ENCODE measurements around the gene FLNB.

Gene FLNB

DNA sequence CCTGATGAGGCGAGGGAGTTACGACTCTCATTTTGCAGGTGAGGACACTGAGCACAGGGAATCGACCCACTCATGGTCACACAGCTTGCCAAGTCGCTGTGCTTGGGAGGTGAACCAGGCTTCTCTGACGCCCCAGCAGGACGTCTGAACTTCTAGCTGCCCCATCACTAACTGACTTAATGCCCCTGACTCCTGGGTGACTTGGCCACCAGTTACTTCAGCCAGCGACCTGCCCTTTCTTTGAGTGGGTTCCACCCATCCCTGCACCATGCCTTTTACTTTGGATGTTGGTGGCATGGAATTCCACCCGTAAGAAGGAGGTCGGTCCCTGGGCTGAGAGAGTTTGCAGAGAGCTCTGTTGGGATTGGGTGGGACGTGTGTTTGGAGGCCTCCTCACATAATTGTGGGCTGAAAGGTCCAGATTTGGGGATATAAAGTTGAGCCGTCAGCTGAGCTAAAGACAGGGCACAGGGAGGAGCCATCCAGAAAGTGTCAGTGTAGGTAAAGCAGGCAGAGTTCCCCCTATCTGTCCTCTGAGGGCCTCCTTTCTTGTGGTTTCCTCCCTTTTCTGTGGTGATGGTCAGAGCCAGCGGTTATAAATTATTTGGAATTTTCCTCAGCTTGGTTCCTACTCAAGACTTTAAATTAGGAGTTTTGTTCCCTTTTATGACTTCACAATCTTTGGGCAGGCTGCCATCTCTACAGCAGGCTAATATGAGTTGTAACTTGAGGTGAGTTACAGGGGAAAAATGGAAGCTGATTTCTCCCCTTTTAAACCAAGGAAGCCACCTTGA, 55.0 kb downstream of the FLNB start:
- CTCF ChIA-PET: no interaction called here
- H3K27ac ChIP-seq: peak overlapping the region; percentile 73
- DNase-seq (ENCODE audit: low spot score): no peak
- TF ChIP-seq, protein P1, sequence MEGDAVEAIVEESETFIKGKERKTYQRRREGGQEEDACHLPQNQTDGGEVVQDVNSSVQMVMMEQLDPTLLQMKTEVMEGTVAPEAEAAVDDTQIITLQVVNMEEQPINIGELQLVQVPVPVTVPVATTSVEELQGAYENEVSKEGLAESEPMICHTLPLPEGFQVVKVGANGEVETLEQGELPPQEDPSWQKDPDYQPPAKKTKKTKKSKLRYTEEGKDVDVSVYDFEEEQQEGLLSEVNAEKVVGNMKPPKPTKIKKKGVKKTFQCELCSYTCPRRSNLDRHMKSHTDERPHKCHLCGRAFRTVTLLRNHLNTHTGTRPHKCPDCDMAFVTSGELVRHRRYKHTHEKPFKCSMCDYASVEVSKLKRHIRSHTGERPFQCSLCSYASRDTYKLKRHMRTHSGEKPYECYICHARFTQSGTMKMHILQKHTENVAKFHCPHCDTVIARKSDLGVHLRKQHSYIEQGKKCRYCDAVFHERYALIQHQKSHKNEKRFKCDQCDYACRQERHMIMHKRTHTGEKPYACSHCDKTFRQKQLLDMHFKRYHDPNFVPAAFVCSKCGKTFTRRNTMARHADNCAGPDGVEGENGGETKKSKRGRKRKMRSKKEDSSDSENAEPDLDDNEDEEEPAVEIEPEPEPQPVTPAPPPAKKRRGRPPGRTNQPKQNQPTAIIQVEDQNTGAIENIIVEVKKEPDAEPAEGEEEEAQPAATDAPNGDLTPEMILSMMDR (conservative IDR thresholded peaks at IDR 0.05; ENCODE audit: low read depth): no peak
- POLR2A ChIA-PET (ENCODE audit: low non-redundant PET): no interaction called here

DNA sequence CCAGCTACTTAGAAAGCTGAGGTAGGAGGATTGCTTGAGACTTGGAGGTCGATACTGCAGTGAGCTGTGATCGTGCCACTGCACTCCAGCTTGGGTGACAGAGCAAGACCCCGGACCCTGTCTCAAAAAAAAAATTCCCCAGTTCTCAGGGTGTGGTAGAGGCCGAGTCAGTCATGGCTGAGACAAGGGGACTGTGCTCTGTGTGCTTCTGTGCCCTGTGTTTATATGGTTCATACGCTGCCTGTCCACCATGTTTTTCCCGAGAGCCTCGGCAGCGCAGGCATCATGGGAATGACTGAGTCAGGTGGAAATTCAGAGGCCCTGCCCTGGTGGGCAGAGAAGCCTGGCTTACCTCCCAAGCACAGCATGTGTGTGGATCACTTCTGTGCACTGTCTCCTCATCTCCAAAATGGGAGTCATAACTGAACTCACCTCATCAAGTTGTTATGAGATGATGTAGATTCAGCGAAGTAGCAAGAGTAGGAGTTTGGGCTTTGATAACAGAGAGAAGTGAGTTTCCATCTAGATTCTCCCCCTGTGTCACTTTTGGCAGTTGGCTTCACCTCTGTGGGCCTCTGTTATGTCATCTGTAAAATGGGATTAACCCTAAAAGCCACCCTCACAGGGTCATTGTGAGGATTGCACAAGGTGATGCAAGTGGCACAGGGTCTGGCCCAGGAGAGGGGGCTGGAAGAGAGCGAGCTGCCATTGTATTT, 56.9 kb downstream of the FLNB start:
- CTCF ChIA-PET: no interaction called here
- TF ChIP-seq, protein P1 (conservative IDR thresholded peaks at IDR 0.05; ENCODE audit: low read depth): no peak
- POLR2A ChIA-PET (ENCODE audit: low non-redundant PET): no interaction called here
- peak overlapping the region; percentile 69 for H3K27ac ChIP-seq
- DNase-seq (ENCODE audit: low spot score): no peak

DNA sequence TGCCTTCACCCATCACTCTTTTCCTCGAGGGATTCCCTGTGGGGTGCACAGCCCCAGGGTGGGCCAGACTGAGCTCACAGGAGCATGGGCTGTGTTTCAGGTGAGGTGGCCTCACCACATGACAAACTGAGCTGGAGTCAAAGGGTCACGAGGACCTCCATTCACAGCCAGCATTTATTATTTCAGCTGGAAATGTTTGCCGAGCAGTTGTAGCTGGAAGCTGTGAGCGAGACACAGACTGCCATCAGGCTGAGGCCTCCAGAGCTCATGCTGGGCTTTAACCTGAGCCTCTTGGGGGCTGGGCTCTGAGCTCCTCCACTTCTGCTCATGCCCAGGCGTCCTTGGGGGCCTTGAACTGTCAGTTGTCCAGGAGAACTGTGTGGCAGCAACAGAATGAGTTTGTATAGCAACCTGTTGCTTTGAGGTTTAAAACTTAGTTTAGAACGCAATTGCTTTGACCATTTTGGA, 57.5 kb downstream of the FLNB start:
- H3K27ac ChIP-seq: peak overlapping the region; percentile 69
- TF ChIP-seq, protein P1 (conservative IDR thresholded peaks at IDR 0.05; ENCODE audit: low read depth): no peak
- POLR2A ChIA-PET (ENCODE audit: low non-redundant PET): no interaction called here
- CTCF ChIA-PET: no interaction called here
- no peak for DNase-seq (ENCODE audit: low spot score)

DNA sequence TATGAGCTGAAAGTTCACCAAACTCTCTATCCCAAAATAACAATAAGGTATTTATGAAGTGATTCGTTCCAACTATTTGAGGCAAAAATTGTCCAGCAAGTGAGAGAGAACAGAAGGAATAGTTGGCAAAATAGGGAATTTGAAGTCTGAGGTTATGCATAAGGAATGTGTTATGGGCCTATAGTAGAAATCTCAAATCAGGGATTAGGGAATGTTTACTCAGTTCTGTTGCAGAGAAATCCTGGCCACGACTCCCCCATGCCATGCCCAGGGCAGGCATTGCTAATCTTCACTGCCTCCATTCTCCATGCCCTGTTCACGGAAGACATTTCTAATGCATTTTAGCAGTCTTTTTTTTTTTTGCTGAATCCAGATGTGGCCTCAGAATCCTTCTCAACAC, 58.6 kb downstream of the FLNB start:
- no peak for DNase-seq (ENCODE audit: low spot score)
- CTCF ChIA-PET: no interaction called here
- H3K27ac ChIP-seq: no peak overlapping the region
- POLR2A ChIA-PET (ENCODE audit: low non-redundant PET): no interaction called here
- TF ChIP-seq, protein P1 (conservative IDR thresholded peaks at IDR 0.05; ENCODE audit: low read depth): no peak

DNA sequence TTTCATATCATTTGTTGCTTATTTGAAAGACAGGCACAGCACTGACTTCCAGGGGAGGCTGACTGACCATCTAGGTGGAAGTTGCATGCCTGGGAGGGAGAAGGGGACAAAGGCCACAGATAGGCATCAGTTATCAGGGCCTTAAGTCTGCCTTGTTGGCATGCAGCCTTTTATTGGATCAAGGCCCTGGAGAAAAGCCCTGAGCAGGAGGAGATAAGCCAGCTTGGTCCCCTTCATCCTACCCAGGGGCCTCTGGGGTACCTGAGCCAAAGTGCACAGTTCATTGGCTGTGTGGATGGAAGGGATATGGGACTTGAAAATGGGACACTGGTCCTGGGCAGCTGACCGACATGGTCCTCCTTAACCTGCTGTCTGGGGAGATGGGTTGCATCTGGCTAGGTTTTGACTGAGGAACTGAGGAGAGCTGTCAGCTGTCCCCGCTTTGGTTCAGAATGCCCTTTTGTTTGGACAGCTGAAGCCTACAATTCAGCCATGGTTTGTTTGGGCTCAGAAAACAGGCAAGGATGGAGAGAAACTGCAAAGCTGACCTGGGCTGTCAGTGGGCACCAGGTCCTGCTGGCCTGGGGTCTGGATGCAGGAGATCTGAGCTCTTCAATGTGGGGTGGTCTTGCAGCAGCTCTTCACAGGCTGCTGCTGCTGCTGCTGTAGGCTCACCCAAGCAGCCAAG, 60.0 kb downstream of the FLNB start:
- CTCF ChIA-PET: no interaction called here

DNA sequence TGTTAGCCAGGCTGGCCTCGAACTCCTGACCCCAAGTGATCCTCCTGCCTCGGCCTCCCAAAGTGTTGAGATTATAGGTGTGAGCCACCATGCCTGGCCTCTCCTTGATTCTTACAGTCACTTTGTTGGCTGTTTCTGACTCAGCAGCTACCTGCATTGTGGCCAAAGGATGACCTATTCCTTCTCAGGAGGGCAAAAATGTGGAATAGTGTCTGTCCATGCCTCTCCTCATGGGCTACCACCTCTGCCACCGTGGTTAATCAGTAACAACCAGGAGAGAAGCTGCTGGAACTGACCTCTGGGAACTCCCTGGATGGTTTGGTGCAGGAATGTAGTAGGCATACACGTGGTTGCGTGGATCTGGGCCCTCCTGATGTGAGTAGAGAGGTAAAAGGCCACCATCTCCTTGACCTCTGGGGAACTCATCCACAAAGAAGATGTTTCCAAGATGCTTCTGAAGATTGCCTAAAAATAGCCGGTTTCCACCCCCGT, 63.3 kb downstream of the FLNB start:
- POLR2A ChIA-PET (ENCODE audit: low non-redundant PET): no interaction called here

More for the DNA sequence above, 60.0 kb downstream of the FLNB start:
- peak overlapping the region; percentile 51 for H3K27ac ChIP-seq
- POLR2A ChIA-PET (ENCODE audit: low non-redundant PET): no interaction called here
- DNase-seq (ENCODE audit: low spot score): no peak
- TF ChIP-seq, protein P1 (conservative IDR thresholded peaks at IDR 0.05; ENCODE audit: low read depth): no peak

More for the DNA sequence above, 63.3 kb downstream of the FLNB start:
- CTCF ChIA-PET: no interaction called here
- TF ChIP-seq, protein P1 (conservative IDR thresholded peaks at IDR 0.05; ENCODE audit: low read depth): no peak
- H3K27ac ChIP-seq: peak overlapping the region; percentile 53
- DNase-seq (ENCODE audit: low spot score): no peak
